Astrocyte of the cerebellum (primary cell): ENCODE results near the gene MTHFR.
"Not testable (repeated sequence)": the region's sequence is repeated elsewhere in the genome, so short reads cannot be mapped to it uniquely, and the experiment has no call there.

Experiments used
- DNase-seq: peaks from one replicate; pipeline ENCODE4 v3.0.0-alpha.2; 2011; ENCODE audit warnings: low read depth
- H3K4me3 ChIP-seq: 2 replicates; pipeline ENCODE4 v1.5.1; 2011; ENCODE audit warnings: mild to moderate bottlenecking, low read depth, low read length, moderate library complexity
- in situ Hi-C: cut with HindIII; loops from 2 replicates; pipeline ENCODE4 v1.10.0; 2017; ENCODE audit warnings: low sequenced_read_pairs
- TF ChIP-seq, protein P1 (sequence below): IDR thresholded peaks from 2 replicates; pipeline ENCODE4 v1.5.1; 2012; ENCODE audit warnings: low read length, low read depth, moderate library complexity, mild to moderate bottlenecking; ENCODE audit errors: missing control alignments

Gene MTHFR

DNA sequence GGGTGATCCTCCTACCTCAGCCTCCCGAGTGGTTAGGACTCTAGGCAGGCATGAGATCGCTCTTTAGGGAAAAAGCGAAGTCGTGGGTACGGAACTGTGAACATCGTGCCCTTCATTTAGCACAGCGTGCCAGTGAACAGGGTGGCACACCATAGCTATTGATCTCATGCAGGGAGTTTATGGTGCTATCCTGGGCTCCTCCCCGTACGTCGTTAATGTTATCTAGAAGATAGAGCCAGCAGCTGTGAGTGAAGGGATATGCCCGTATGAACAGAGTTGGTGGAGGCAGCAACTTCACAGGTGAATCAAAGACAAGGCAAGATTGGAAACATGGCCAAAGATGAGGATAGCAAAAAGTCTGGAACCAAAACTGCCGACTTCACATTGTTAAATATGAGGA is 11.4 kb upstream of the MTHFR start:
- TF ChIP-seq, protein P1, sequence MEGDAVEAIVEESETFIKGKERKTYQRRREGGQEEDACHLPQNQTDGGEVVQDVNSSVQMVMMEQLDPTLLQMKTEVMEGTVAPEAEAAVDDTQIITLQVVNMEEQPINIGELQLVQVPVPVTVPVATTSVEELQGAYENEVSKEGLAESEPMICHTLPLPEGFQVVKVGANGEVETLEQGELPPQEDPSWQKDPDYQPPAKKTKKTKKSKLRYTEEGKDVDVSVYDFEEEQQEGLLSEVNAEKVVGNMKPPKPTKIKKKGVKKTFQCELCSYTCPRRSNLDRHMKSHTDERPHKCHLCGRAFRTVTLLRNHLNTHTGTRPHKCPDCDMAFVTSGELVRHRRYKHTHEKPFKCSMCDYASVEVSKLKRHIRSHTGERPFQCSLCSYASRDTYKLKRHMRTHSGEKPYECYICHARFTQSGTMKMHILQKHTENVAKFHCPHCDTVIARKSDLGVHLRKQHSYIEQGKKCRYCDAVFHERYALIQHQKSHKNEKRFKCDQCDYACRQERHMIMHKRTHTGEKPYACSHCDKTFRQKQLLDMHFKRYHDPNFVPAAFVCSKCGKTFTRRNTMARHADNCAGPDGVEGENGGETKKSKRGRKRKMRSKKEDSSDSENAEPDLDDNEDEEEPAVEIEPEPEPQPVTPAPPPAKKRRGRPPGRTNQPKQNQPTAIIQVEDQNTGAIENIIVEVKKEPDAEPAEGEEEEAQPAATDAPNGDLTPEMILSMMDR = no peak
- in situ Hi-C loops = no loop called here
- no peak for DNase-seq
- H3K4me3 ChIP-seq = no peak overlapping the region

DNA sequence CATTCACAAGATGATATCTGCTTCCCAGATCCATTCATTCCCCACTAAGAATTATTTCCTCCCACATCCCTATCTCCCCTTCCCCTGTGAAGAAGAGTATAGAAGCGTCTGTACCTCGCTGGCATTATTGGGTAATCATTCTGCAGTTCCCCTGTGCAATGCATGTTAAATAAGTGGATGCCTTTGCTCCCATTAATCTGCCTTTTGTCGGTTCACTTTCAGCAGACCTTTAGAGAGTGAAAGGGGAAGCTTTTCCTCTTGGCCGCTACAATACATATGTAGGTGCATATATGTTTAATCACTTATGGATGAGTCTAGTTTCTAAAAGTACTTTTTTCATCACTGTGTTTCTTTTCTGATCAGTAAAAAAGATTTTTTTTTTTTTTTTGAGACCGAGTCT is 7.3 kb upstream of the MTHFR start:
- no peak overlapping the region for H3K4me3 ChIP-seq
- TF ChIP-seq, protein P1 = no peak
- in situ Hi-C loops = loop anchor here (5.0 kb wide), 1 partner anchor 49 kb away; no protein-coding TSS in a partner anchor
- DNase-seq = no peak

DNA sequence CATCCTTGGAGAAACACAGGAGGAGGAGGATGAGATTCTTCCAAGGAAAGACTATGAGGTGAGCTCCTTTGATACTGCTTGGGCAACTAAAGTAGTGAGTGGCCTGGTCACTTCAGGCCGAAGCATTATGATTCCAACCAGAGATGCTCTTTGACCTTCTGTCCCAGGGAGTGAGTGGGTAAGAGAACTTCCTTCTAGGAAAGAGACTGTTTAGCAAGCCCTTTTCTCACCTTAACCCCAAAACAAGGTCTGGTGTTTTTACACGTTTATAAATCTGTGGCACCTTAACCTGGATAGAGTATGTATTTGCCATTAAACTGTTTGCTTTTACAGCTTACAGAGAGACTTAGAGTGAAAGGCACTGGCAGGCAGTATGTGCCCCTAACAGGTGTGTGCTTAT is 1.4 kb upstream of the MTHFR start:
- TF ChIP-seq, protein P1 = no peak
- H3K4me3 ChIP-seq = peak overlapping the region; percentile 86
- no peak for DNase-seq
- in situ Hi-C loops = no loop called here

DNA sequence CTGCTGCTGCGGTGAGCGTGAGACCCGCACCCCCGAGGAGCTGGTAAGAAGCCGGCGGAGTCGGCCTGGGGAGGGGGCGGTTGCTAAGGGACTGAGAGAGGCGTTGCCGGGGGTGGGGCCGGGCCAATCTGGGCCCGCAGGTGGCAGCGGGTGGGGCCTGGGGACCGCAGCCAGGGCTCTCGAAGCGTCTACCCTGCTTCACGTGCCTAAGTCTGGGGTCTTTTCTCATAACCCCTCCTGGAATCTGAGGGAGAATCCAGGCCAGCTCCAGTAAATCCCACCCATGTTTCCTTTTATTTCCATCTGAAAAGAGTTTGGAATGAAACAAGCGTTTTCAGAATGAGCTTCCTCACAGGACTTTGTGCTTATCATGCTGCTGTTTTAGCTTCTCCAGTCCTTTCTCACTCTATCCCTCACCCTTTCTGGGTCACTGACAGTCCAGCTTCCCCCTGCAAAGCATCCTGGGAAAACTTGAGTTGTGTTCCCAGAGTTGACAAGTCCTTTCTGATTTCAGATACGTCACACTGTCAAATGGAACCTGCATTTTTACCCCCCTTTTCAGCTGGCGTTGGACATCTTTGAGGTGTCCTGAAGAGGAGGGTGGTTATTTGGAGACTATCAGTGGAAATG is 658 bp upstream of the MTHFR start:
- peak overlapping the region; percentile 86 for H3K4me3 ChIP-seq
- DNase-seq = no peak
- TF ChIP-seq, protein P1 = no peak
- in situ Hi-C loops = no loop called here

DNA sequence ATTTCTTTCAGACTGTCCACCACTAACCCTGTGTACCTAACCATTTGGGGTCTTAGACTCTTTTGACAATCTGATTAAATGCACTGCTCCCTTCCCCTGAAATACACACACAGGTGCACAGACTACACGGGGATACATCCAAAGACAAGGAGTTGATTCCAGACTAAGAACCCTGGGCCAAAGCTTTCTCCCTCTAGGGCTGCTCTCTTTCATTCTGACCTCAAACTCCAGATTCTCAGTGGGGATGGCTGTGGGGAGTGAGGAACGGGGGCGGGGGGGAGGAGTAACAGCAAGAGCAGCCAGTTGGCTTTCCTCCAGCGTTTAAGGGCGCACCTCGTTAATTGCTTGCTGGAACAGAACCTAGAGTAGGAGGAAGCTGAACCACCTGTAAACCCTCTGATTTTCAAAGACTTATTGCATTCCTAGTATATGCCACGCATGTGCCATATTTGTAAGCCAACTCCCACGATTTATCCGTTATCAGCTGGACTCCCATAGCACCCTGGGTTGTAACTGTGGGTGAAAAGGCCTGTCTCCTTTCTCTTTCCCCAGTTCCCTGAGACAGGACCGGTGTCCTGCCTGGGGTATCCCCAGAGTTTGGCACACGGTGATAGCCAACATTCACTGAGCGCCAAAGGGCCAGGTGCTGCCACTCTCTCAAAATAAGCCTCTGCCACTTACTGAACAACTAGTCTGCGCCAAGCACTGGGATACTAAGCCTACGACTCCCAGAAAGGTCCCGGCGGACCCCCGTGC is 920 bp downstream of the MTHFR start:
- in situ Hi-C loops = no loop called here
- no peak for DNase-seq
- peak overlapping the region; percentile 86 for H3K4me3 ChIP-seq
- TF ChIP-seq, protein P1 = no peak

DNA sequence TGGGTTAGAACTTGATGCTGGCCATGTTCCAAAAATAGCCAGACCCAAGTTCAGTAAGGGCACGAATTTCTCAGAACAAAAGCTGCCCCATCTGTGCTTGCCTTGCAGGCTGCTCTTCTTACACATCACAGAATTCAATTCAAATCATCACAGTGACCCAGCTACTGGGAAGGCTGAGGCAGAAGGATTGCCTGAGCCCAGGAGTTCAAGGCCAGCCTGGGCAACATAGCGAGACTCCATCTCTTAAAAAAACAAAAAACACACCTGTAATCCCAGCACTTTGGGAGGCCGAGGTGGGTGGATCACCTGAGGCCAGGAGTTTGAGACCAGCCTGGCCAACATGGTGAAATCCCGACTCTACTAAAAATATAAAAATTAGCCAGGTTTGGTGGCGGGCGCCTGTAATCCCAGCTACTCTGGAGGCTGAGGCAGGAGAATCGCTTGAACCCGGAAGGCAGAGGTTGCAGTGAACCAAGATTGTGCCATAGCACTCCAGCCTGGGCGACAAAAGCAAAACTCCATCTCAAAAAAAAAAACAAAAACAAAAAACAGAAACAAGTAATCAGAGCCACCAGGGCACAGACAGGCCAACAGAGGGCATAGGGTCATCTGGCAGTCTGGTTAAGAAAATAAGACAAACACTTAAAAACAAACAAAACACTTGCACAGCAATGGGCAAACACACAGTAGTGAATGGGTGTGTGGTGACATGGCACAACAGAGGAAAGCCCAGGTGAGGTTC is 1.7 kb downstream of the MTHFR start:
- DNase-seq, in situ Hi-C loops: not testable (repeated sequence)
- H3K4me3 ChIP-seq = peak overlapping the region; percentile 48
